A673 (cell line): Measurements from ENCODE around the gene STARD9.

ENCODE experiments used
- EZH2 ChIP-seq: fragments of 200-600 bp; sonication (generic); IDR thresholded peaks from 2 replicates; pipeline ENCODE4 v1.6.1; 2017; ENCODE audit warnings: borderline replicate concordance, low read depth, mild to moderate bottlenecking, mixed read lengths, antibody characterized with exemption, low read length; ENCODE audit not compliant: poor library complexity, severe bottlenecking
- TF ChIP-seq, protein P1 (sequence below): fragments of 300-800, 200-600 bp; sonication (generic); conservative IDR thresholded peaks from 2 replicates; pipeline ENCODE4 v1.5.1; 2017; ENCODE audit warnings: low read depth, mild to moderate bottlenecking, antibody characterized with exemption, low read length, moderate library complexity, mixed read lengths

DNA sequence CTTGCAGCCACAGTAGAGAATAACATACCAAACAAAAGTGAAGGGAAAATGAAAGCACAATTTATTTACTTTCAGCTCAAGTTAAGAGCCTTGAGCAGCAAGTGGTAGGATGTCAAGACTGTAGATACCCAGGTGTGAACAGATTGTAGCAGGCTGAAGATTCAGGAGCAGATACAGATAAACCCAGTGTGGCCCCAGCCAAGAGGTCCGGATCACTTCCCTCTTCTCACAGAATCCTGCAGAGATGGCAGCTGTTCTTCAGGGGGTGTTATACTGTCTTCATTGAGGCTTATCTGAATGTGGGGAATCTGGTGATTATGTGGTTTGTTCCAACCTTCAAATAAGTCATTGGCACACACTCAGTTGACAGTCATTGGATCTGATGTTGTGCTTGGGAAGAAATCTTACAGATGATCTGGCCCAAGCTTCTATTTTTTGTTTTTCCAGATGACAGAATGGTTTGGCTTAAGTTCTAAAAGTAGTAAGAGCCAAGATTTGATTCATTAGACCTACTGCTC, 2.2 kb downstream of the STARD9 start:
- TF ChIP-seq, protein P1, sequence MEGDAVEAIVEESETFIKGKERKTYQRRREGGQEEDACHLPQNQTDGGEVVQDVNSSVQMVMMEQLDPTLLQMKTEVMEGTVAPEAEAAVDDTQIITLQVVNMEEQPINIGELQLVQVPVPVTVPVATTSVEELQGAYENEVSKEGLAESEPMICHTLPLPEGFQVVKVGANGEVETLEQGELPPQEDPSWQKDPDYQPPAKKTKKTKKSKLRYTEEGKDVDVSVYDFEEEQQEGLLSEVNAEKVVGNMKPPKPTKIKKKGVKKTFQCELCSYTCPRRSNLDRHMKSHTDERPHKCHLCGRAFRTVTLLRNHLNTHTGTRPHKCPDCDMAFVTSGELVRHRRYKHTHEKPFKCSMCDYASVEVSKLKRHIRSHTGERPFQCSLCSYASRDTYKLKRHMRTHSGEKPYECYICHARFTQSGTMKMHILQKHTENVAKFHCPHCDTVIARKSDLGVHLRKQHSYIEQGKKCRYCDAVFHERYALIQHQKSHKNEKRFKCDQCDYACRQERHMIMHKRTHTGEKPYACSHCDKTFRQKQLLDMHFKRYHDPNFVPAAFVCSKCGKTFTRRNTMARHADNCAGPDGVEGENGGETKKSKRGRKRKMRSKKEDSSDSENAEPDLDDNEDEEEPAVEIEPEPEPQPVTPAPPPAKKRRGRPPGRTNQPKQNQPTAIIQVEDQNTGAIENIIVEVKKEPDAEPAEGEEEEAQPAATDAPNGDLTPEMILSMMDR: no peak
- no peak for TF ChIP-seq EZH2
